Stimulated activated CD4-positive, alpha-beta T cell treated with anti-CD3 and anti-CD28 coated beads, Interleukin-12 subunit alpha, Interleukin-12 subunit beta, amount 100 ng/mL, for 24 hours (primary cell): ENCODE measurements around the gene CHRNA4.

Experiments used
- DNase-seq, 2 experiments: peaks; one replicate each; pipeline ENCODE4 v3.0.0-alpha.2; 2020; ENCODE audit warnings: low read depth in 2 of 2

Gene CHRNA4

GRCh38 chr20:63360850-63361518, at the start of gene CHRNA4:
TSS of gene CHRNA4 (minus strand) at chr20:63361349. CDS start at chr20:63361165, 184 bp downstream.
- no peak for DNase-seq

- DNase-seq: no peak
These were observed 48.8 kb upstream of the CHRNA4 start for GRCh38 chr20:63409834-63410435.

- no peak for DNase-seq
These were observed 48.1 kb upstream of the CHRNA4 start for GRCh38 chr20:63409066-63409833.

GRCh38 chr20:63408684-63409046, 47.5 kb upstream of the CHRNA4 start:
- DNase-seq: no peak

- DNase-seq: no peak
These were observed 47.0 kb upstream of the CHRNA4 start for GRCh38 chr20:63407928-63408683.

- DNase-seq: no peak
These were observed 45.6 kb upstream of the CHRNA4 start for GRCh38 chr20:63406617-63407245.

- DNase-seq: no peak
These were observed 44.9 kb upstream of the CHRNA4 start for GRCh38 chr20:63406011-63406410.

- no peak for DNase-seq
These were observed 44.1 kb upstream of the CHRNA4 start for GRCh38 chr20:63405102-63405730.

GRCh38 chr20:63404129-63405085, 43.3 kb upstream of the CHRNA4 start:
- no peak for DNase-seq

- DNase-seq: no peak
These were observed 42.4 kb upstream of the CHRNA4 start for GRCh38 chr20:63403403-63404105.

GRCh38 chr20:63402860-63403220, 41.7 kb upstream of the CHRNA4 start:
- DNase-seq: no peak

- no peak for DNase-seq
These were observed 41.2 kb upstream of the CHRNA4 start for GRCh38 chr20:63402181-63402859.

GRCh38 chr20:63401384-63402110, 40.4 kb upstream of the CHRNA4 start:
- no peak for DNase-seq

GRCh38 chr20:63400486-63401210, 39.5 kb upstream of the CHRNA4 start:
- no peak for DNase-seq

- DNase-seq: no peak
These were observed 38.6 kb upstream of the CHRNA4 start for GRCh38 chr20:63399596-63400375.

- no peak for DNase-seq
These were observed 37.8 kb upstream of the CHRNA4 start for GRCh38 chr20:63398744-63399514.
